Tibial nerve (tissue), 4 donors: ENCODE results near the gene RAB17.

Source experiments
- CTCF ChIP-seq, 5 experiments: fragments of 200-600 bp in 3 of 5; fragments of 450-650 bp in 2 of 5; sonication (generic) in 3 of 5; IDR thresholded peaks; one replicate each; pipeline ENCODE4 v1.5.1; 2016 to 2019; ENCODE audit warnings: antibody characterized with exemption in 5 of 5, mild to moderate bottlenecking in 3 of 5, moderate library complexity in 2 of 5
- EP300 ChIP-seq, 2 donors: sonication (generic); formaldehyde crosslinking; IDR thresholded peaks; one replicate each; pipeline ENCODE4 v1.6.1; 2017; ENCODE audit warnings: antibody characterized with exemption in 2 of 2, mild to moderate bottlenecking in 1 of 2
- POLR2A ChIP-seq, 2 donors: fragments of 450-650 bp; IDR thresholded peaks; one replicate each; pipeline ENCODE4 v1.6.1; 2017; ENCODE audit warnings: antibody characterized with exemption in 2 of 2, mild to moderate bottlenecking in 2 of 2, moderate library complexity in 2 of 2

DNA sequence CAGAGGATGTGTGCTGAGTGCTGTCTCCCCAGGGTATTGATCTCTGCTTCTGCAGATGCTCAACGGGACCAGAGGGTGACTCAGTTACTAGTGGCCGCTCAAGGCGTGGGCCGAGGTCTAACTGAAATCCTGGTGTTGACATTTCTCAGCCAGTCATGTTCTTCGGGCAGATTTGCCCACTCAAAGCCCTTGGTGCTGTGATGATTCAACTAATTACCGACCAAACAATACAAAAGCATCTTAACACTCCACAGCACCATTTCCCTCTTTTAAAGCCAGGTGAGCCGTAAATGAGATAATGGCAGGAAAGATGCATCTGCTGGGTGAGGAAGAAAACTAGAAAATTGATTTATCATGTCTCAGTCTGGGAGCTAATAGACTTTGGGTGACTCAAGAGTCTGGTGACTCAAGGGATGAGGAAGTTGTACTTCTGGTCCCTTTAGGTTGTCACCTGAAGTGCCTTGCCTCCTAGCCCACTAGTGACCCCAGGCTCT, 56.8 kb downstream of the RAB17 start:
- no peak for TF ChIP-seq CTCF (IDR thresholded peaks at IDR 0.05)
- TF ChIP-seq POLR2A (IDR thresholded peaks at IDR 0.05), result no peak
- TF ChIP-seq EP300 (IDR thresholded peaks at IDR 0.05), result no peak
